Stomach (tissue), 9 donors: ENCODE results near the gene MYO16. TPM values are rescaled to one million over a fixed set of nuclear protein-coding genes. Genes with fewer than 3 reads are reported as not detected.

ENCODE experiments used
- DNase-seq, 2 donors: peaks; one replicate each; pipeline versions ENCODE4 v3.0.0 to v3.0.0-alpha.2; 2013 to 2019
- H3K27ac ChIP-seq, 5 donors: fragments of 200-600 bp in 4 of 5; sonication (generic) in 4 of 5; one replicate each; pipeline ENCODE4 v1.5.1; 2013 to 2019; ENCODE audit warnings: mild to moderate bottlenecking in 1 of 5, moderate library complexity in 1 of 5
- H3K27me3 ChIP-seq, 3 donors: fragments of 200-600 bp; sonication (generic); one replicate each; pipeline ENCODE4 v1.5.1; 2017 to 2019; ENCODE audit warnings: mixed run types in 1 of 3
- H3K36me3 ChIP-seq, 4 donors: fragments of 200-600 bp; sonication (generic); 1 replicate in 3 of 4; 2 replicates in 1 of 4; pipeline ENCODE4 v1.5.1; 2016 to 2019
- H3K4me1 ChIP-seq, 4 donors: fragments of 200-600 bp; sonication (generic); one replicate each; pipeline ENCODE4 v1.5.1; 2016 to 2019
- H3K4me3 ChIP-seq, 4 donors: fragments of 200-600 bp; sonication (generic) in 3 of 4; one replicate each; pipeline ENCODE4 v1.5.1; 2016 to 2019; ENCODE audit warnings: mild to moderate bottlenecking in 1 of 4
- H3K9me3 ChIP-seq, 4 donors: fragments of 200-600 bp; sonication (generic); one replicate each; pipeline ENCODE4 v1.5.1; 2016 to 2019
- EP300 ChIP-seq: sonication (generic); formaldehyde crosslinking; IDR thresholded peaks from one replicate; pipeline ENCODE4 v1.6.1; 2017; ENCODE audit warnings: antibody characterized with exemption
- POLR2A ChIP-seq, 4 donors: fragments of 450-650 bp; IDR thresholded peaks; one replicate each; pipeline ENCODE4 v1.6.1; 2016; ENCODE audit warnings: antibody characterized with exemption in 4 of 4, control low read depth in 2 of 4, mild to moderate bottlenecking in 1 of 4, moderate library complexity in 1 of 4
- POLR2AphosphoS5 ChIP-seq, 3 donors: sonication (generic); formaldehyde crosslinking; IDR thresholded peaks; one replicate each; pipeline ENCODE4 v1.6.1; 2016; ENCODE audit warnings: antibody characterized with exemption in 3 of 3
- WGBS, 5 donors: extraction: QIAGEN DNeasy Blood & Tissue Kit in 3 of 5; methylation state at CpG; one replicate each; pipeline versions ENCODE4 v1.1.5 to v1.1.7; 2013 to 2018; 5-methylcytosine and 5-hydroxymethylcytosine counted together
- intact Hi-C: fragments of 100-400 bp; cut with DNase I; formaldehyde crosslinking; loops from one replicate; pipeline ENCODE4 v1.15.1; 2023; ENCODE audit warnings: low total_unique reads
- polyA plus RNA-seq, 3 donors: library from polyadenylated mRNA; stranded (reverse); fragments of 200-250 nt; gene quantifications; one replicate each; pipeline ENCODE4 v1.2.3, GENCODE V29; 2013
- total RNA-seq, 5 donors: library from RNA; depleted of rRNA; stranded (reverse); fragments of >200 nt; gene quantifications; one replicate each; pipeline versions ENCODE4 v1.1.0 to v1.2.3, GENCODE V29; 2014 to 2016
- TF ChIP-seq, protein P1 (sequence below), 7 experiments: fragments of 450-650 bp in 4 of 7; fragments of 200-600 bp in 3 of 7; sonication (generic) in 3 of 7; IDR thresholded peaks; one replicate each; pipeline ENCODE4 v1.5.1; 2016 to 2019; ENCODE audit warnings: antibody characterized with exemption in 7 of 7, control low read depth in 2 of 7, mild to moderate bottlenecking in 1 of 7
- donor health status: healthy with polysubstance abuse.
- donor health status: Bipolar disorder and iron deficiency.
- donor health status: healthy.

The MYO16 gene
- total and polyA plus RNA-seq, 8 donors: under 0.01 to 1.8 (median 0.15) TPM; not detected in 3

DNA sequence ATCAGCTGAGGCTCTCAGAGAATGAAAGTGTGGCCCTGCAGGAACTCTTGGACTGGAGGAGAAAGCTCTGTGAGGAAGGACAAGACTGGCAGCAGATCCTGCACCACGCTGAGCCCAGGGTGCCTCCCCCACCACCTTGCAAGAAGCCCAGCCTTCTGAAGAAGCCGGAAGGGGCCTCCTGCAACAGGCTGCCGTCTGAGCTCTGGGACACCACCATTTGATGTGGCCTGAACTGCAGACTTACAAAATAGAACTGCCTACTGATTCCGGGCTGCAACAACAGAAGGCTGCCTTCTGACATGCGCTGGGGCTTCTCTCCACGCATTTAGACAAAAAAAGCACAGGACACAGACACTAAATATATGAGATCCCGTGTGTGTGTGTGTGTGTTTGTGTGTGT lies 577.2 kb downstream of the MYO16 start:
- H3K4me3 ChIP-seq: no peak overlapping the region
- no peaks in the 10 kb centered on the region for H3K9me3 ChIP-seq
- DNase-seq: peak in 1 of 2 donors; percentile 13
- no peaks in the 10 kb centered on the region for H3K4me1 ChIP-seq
- TF ChIP-seq POLR2AphosphoS5 (IDR thresholded peaks at IDR 0.05) (no peak), EP300 (no peak), POLR2A (IDR thresholded peaks at IDR 0.05) (no peak)
- TF ChIP-seq, protein P1, sequence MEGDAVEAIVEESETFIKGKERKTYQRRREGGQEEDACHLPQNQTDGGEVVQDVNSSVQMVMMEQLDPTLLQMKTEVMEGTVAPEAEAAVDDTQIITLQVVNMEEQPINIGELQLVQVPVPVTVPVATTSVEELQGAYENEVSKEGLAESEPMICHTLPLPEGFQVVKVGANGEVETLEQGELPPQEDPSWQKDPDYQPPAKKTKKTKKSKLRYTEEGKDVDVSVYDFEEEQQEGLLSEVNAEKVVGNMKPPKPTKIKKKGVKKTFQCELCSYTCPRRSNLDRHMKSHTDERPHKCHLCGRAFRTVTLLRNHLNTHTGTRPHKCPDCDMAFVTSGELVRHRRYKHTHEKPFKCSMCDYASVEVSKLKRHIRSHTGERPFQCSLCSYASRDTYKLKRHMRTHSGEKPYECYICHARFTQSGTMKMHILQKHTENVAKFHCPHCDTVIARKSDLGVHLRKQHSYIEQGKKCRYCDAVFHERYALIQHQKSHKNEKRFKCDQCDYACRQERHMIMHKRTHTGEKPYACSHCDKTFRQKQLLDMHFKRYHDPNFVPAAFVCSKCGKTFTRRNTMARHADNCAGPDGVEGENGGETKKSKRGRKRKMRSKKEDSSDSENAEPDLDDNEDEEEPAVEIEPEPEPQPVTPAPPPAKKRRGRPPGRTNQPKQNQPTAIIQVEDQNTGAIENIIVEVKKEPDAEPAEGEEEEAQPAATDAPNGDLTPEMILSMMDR (IDR thresholded peaks at IDR 0.05): no peak
- no peaks in the 10 kb centered on the region for H3K36me3 ChIP-seq
- no peaks in the 10 kb centered on the region for H3K27me3 ChIP-seq
- intact Hi-C loops: no loop called here
- WGBS, 5 donors: 72 to 84% (median 81%) methylated on average over 7 of the region's 7 CpGs
- no peak overlapping the region for H3K27ac ChIP-seq

DNA sequence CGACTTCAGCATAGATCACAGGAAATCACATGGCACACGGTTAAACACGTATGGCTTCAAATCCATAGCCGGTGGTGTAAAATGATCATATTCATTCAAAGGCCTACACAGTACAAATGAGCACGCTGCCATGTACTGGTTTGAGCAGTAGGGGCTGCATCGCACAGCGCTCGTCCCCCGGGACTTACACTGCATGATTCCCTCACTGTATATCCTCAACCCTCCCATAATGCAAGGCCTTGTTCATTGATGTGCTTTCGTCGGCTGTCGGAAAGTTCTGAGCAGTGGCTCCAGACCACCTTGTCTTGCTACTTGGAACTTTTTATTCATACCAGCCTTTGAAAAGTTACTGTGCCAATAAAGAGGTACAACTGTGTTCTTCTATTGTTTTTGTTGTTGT lies 578.2 kb downstream of the MYO16 start:
- WGBS, 5 donors: 96 to 98% (median 97%) methylated on average over 12 of the region's 12 CpGs
- intact Hi-C loops: no loop called here
- no peaks in the 10 kb centered on the region for H3K27me3 ChIP-seq

DNA sequence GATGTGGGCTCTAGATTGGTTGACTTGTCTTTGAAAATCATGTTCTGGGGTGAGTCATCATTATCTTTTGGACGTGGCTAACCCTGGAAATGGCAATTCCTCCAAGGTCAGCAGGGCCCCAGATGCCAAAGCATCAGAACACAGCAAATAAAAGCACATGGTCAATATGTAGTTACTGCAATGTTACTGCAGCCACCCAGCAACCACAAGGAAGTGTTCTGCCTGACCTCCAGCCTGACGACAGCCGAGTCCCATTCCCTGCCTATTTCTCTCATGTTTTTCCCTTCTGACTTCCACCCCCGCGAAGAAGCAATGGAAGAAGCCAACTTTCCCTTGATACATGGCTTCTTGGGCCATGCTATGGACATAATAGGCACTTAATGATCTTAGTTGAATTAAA lies 579.1 kb downstream of the MYO16 start:
- intact Hi-C loops: no loop called here
- Histone ChIP-seq H3K4me1 (no peaks in the 10 kb centered on the region), H3K9me3 (no peaks in the 10 kb centered on the region), H3K27me3 (no peaks in the 10 kb centered on the region), H3K27ac (no peak overlapping the region), H3K4me3 (no peak overlapping the region), H3K36me3 (no peaks in the 10 kb centered on the region)
- TF ChIP-seq, protein P1 (IDR thresholded peaks at IDR 0.05): no peak
- TF ChIP-seq EP300 (no peak), POLR2AphosphoS5 (IDR thresholded peaks at IDR 0.05) (no peak), POLR2A (IDR thresholded peaks at IDR 0.05) (no peak)
- no peak for DNase-seq
- WGBS, 5 donors: 68 to 85% (median 77%) methylated on average over 5 of the region's 5 CpGs

More for the DNA sequence above, 578.2 kb downstream of the MYO16 start:
- no peaks in the 10 kb centered on the region for H3K4me1 ChIP-seq
- H3K9me3 ChIP-seq: no peaks in the 10 kb centered on the region
- TF ChIP-seq, protein P1 (IDR thresholded peaks at IDR 0.05): no peak
- no peak for TF ChIP-seq POLR2A (IDR thresholded peaks at IDR 0.05)
- no peak for TF ChIP-seq EP300
- TF ChIP-seq POLR2AphosphoS5 (IDR thresholded peaks at IDR 0.05): no peak
- no peak overlapping the region for H3K27ac ChIP-seq
- H3K36me3 ChIP-seq: no peaks in the 10 kb centered on the region
- no peak overlapping the region for H3K4me3 ChIP-seq
- DNase-seq: no peak

DNA sequence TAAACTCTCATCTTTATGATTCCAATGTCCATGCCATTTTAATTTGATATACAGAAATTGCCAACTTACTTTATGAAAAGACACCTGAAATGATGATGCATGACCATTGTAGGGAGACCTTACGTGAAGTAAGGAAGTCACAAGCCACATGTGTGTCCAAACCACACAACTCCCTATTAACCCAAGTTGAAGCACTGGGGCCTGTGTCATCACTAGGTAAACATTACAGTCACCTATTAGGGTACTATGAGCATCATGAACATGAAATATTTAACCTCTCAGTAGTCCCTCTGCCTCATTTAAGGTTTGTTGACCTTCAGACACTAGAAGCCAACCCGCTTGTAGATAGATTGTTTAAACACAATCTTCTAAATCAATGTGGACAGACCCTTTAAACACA lies 580.1 kb downstream of the MYO16 start:
- no peak overlapping the region for H3K27ac ChIP-seq
- H3K27me3 ChIP-seq: no peaks in the 10 kb centered on the region
- 70 to 79% (median 76%) methylated on average over 2 of the region's 2 CpGs for WGBS, 5 donors
- TF ChIP-seq POLR2A (IDR thresholded peaks at IDR 0.05) (no peak), EP300 (no peak), POLR2AphosphoS5 (IDR thresholded peaks at IDR 0.05) (no peak)
- TF ChIP-seq, protein P1 (IDR thresholded peaks at IDR 0.05): no peak
- DNase-seq: no peak
- no peaks in the 10 kb centered on the region for H3K9me3 ChIP-seq
- no peaks in the 10 kb centered on the region for H3K4me1 ChIP-seq
- intact Hi-C loops: no loop called here
- no peaks in the 10 kb centered on the region for H3K36me3 ChIP-seq
- no peak overlapping the region for H3K4me3 ChIP-seq
